GM21825 (cell line): ENCODE results near the gene ETV6.

Experiments
- ATAC-seq: cut with Tn5 transposase; IDR thresholded peaks from one replicate; pipeline ENCODE4 v1.9.1; 2021; ENCODE audit warnings: mild to moderate bottlenecking, moderate library complexity; ENCODE audit not compliant: unreplicated experiment

Gene ETV6

GRCh38 chr12:11689591-11690186, 40.2 kb downstream of the ETV6 start:
- ATAC-seq: no peak

- ATAC-seq: no peak
Observed at GRCh38 chr12:11693067-11693466, 43.6 kb downstream of the ETV6 start.

- no peak for ATAC-seq
Observed at GRCh38 chr12:11693601-11694000, 44.1 kb downstream of the ETV6 start.

- ATAC-seq: no peak
Observed at GRCh38 chr12:11694528-11694927, 45.1 kb downstream of the ETV6 start.

- ATAC-seq: no peak
Observed at GRCh38 chr12:11695321-11695720, 45.8 kb downstream of the ETV6 start.

GRCh38 chr12:11696084-11696483, 46.6 kb downstream of the ETV6 start:
- no peak for ATAC-seq

- ATAC-seq: no peak
Observed at GRCh38 chr12:11697131-11697530, 47.7 kb downstream of the ETV6 start.

- ATAC-seq: no peak
Observed at GRCh38 chr12:11697670-11698387, 48.4 kb downstream of the ETV6 start.

GRCh38 chr12:11698729-11699128, 49.3 kb downstream of the ETV6 start:
- no peak for ATAC-seq

GRCh38 chr12:11701433-11701832, 52.0 kb downstream of the ETV6 start:
- no peak for ATAC-seq

GRCh38 chr12:11702959-11703358, 53.5 kb downstream of the ETV6 start:
- ATAC-seq: peak; percentile 69

GRCh38 chr12:11703378-11703777, 53.9 kb downstream of the ETV6 start:
- no peak for ATAC-seq

- ATAC-seq: no peak
Observed at GRCh38 chr12:11704089-11704488, 54.6 kb downstream of the ETV6 start.

GRCh38 chr12:11705010-11705409, 55.5 kb downstream of the ETV6 start:
- no peak for ATAC-seq

- no peak for ATAC-seq
Observed at GRCh38 chr12:11706509-11707379, 57.3 kb downstream of the ETV6 start.

GRCh38 chr12:11707535-11707934, 58.1 kb downstream of the ETV6 start:
- ATAC-seq: no peak

- no peak for ATAC-seq
Observed at GRCh38 chr12:11709513-11709912, 60.0 kb downstream of the ETV6 start.

GRCh38 chr12:11710431-11710830, 61.0 kb downstream of the ETV6 start:
- no peak for ATAC-seq

GRCh38 chr12:11710906-11711305, 61.4 kb downstream of the ETV6 start:
- ATAC-seq: no peak

- no peak for ATAC-seq
Observed at GRCh38 chr12:11711651-11712327, 62.3 kb downstream of the ETV6 start.

GRCh38 chr12:11712491-11712890, 63.0 kb downstream of the ETV6 start:
- no peak for ATAC-seq
